ENCODE measurements around the gene SLC16A4.

The SLC16A4 gene

GRCh38 chr1:110348771-110349170, 42.1 kb downstream of the SLC16A4 start:
- Histone ChIP-seq H3K4me1 (ENCODE audit: control insufficient read depth, insufficient read depth, low read length) (peaks cover 18% of the 10 kb centered on the region), H3K36me3 (ENCODE audit: control insufficient read depth, insufficient read depth, low read length) (peaks cover 3% of the 10 kb centered on the region), H3K4me3 (ENCODE audit: low read depth, low read length) (no peak overlapping the region)

GRCh38 chr1:110348050-110348449, 42.8 kb downstream of the SLC16A4 start:
- no peak overlapping the region for H3K4me3 ChIP-seq (ENCODE audit: low read depth, low read length)
- no peaks in the 10 kb centered on the region for H3K9me3 ChIP-seq (ENCODE audit: control insufficient read depth, insufficient read depth, low read length)
- peaks cover 18% of the 10 kb centered on the region for H3K4me1 ChIP-seq (ENCODE audit: control insufficient read depth, insufficient read depth, low read length)
- peaks cover 3% of the 10 kb centered on the region for H3K36me3 ChIP-seq (ENCODE audit: control insufficient read depth, insufficient read depth, low read length)
- no peak overlapping the region for H3K9ac ChIP-seq (ENCODE audit: low read depth, low read length)
- H3K27me3 ChIP-seq (ENCODE audit: control insufficient read depth, insufficient read depth, low read length) = no peaks in the 10 kb centered on the region

More at GRCh38 chr1:110348771-110349170, 42.1 kb downstream of the SLC16A4 start:
- Histone ChIP-seq H3K27me3 (ENCODE audit: control insufficient read depth, insufficient read depth, low read length) (no peaks in the 10 kb centered on the region), H3K9ac (ENCODE audit: low read depth, low read length) (no peak overlapping the region), H3K9me3 (ENCODE audit: control insufficient read depth, insufficient read depth, low read length) (no peaks in the 10 kb centered on the region)

GRCh38 chr1:110347182-110347893, 43.5 kb downstream of the SLC16A4 start:
- H3K9ac ChIP-seq (ENCODE audit: low read depth, low read length) = no peak overlapping the region
- no peaks in the 10 kb centered on the region for H3K9me3 ChIP-seq (ENCODE audit: control insufficient read depth, insufficient read depth, low read length)
- peaks cover 3% of the 10 kb centered on the region for H3K36me3 ChIP-seq (ENCODE audit: control insufficient read depth, insufficient read depth, low read length)
- H3K4me1 ChIP-seq (ENCODE audit: control insufficient read depth, insufficient read depth, low read length) = peaks cover 23% of the 10 kb centered on the region
- H3K27me3 ChIP-seq (ENCODE audit: control insufficient read depth, insufficient read depth, low read length) = no peaks in the 10 kb centered on the region
- H3K4me3 ChIP-seq (ENCODE audit: low read depth, low read length) = peak overlapping the region; percentile 27

GRCh38 chr1:110346690-110347089, 44.1 kb downstream of the SLC16A4 start:
- H3K9me3 ChIP-seq (ENCODE audit: control insufficient read depth, insufficient read depth, low read length) = no peaks in the 10 kb centered on the region
- H3K27me3 ChIP-seq (ENCODE audit: control insufficient read depth, insufficient read depth, low read length) = no peaks in the 10 kb centered on the region
- H3K36me3 ChIP-seq (ENCODE audit: control insufficient read depth, insufficient read depth, low read length) = peaks cover 7% of the 10 kb centered on the region
- H3K9ac ChIP-seq (ENCODE audit: low read depth, low read length) = no peak overlapping the region
- H3K4me1 ChIP-seq (ENCODE audit: control insufficient read depth, insufficient read depth, low read length) = peaks cover 23% of the 10 kb centered on the region
- H3K4me3 ChIP-seq (ENCODE audit: low read depth, low read length) = peak overlapping the region; percentile 30

DNA sequence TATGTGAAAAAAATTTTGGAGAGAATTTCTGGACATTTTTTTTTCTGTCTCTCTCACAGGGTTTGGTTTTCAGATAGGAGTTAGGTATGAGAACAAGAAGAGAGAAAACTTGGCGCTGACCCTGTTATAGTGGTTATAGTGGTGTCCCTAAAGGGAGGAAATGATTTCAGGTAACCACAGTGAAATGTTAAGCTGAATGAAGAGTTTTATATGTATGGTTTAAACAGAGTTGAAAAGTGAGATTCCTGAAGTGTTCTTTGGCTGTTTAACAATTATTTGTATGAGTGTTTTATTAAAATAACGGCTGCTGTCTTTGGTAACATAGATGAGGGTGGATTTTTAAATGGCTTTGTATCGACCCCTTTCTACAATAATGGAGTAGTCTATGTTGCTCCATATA, 45.3 kb downstream of the SLC16A4 start:
- no peak overlapping the region for H3K4me3 ChIP-seq (ENCODE audit: low read depth, low read length)
- H3K4me1 ChIP-seq (ENCODE audit: control insufficient read depth, insufficient read depth, low read length) = peaks cover 34% of the 10 kb centered on the region
- no peaks in the 10 kb centered on the region for H3K27me3 ChIP-seq (ENCODE audit: control insufficient read depth, insufficient read depth, low read length)
- peaks cover 20% of the 10 kb centered on the region for H3K36me3 ChIP-seq (ENCODE audit: control insufficient read depth, insufficient read depth, low read length)
- H3K9me3 ChIP-seq (ENCODE audit: control insufficient read depth, insufficient read depth, low read length) = no peaks in the 10 kb centered on the region
- H3K9ac ChIP-seq (ENCODE audit: low read depth, low read length) = no peak overlapping the region

DNA sequence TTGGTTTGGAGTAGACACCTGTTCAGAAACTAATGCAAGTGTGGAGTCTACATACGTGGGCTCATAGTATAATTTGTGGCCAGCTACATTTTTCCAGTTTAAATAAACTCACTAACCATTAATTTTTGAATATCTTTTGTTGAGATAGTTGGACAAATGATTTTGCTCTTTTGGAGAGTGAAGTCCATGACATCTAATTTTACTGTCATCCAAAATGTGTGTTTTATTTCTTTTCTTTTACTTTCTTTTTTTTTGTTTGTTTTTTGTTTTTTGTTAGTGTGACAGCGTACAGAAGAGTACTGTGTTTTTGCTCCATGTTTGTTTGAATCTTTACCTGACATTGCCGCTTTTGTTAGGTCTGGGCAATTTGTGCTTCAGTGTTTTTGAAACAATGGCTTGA, 46.7 kb downstream of the SLC16A4 start:
- Histone ChIP-seq H3K4me3 (ENCODE audit: low read depth, low read length) (no peak overlapping the region), H3K27me3 (ENCODE audit: control insufficient read depth, insufficient read depth, low read length) (no peaks in the 10 kb centered on the region), H3K9ac (ENCODE audit: low read depth, low read length) (no peak overlapping the region), H3K36me3 (ENCODE audit: control insufficient read depth, insufficient read depth, low read length) (peaks cover 18% of the 10 kb centered on the region), H3K4me1 (ENCODE audit: control insufficient read depth, insufficient read depth, low read length) (peaks cover 34% of the 10 kb centered on the region), H3K9me3 (ENCODE audit: control insufficient read depth, insufficient read depth, low read length) (no peaks in the 10 kb centered on the region)

GRCh38 chr1:110343249-110343648, 47.6 kb downstream of the SLC16A4 start:
- Histone ChIP-seq H3K9ac (ENCODE audit: low read depth, low read length) (no peak overlapping the region), H3K36me3 (ENCODE audit: control insufficient read depth, insufficient read depth, low read length) (peaks cover 18% of the 10 kb centered on the region), H3K4me1 (ENCODE audit: control insufficient read depth, insufficient read depth, low read length) (peaks cover 34% of the 10 kb centered on the region), H3K4me3 (ENCODE audit: low read depth, low read length) (peak overlapping the region; percentile 39), H3K9me3 (ENCODE audit: control insufficient read depth, insufficient read depth, low read length) (no peaks in the 10 kb centered on the region), H3K27me3 (ENCODE audit: control insufficient read depth, insufficient read depth, low read length) (no peaks in the 10 kb centered on the region)

GRCh38 chr1:110341872-110342331, 48.9 kb downstream of the SLC16A4 start:
- H3K27me3 ChIP-seq (ENCODE audit: control insufficient read depth, insufficient read depth, low read length) = no peaks in the 10 kb centered on the region
- peak overlapping the region; percentile 39 for H3K4me3 ChIP-seq (ENCODE audit: low read depth, low read length)
- peaks cover 18% of the 10 kb centered on the region for H3K36me3 ChIP-seq (ENCODE audit: control insufficient read depth, insufficient read depth, low read length)
- no peaks in the 10 kb centered on the region for H3K9me3 ChIP-seq (ENCODE audit: control insufficient read depth, insufficient read depth, low read length)
- no peak overlapping the region for H3K9ac ChIP-seq (ENCODE audit: low read depth, low read length)
- H3K4me1 ChIP-seq (ENCODE audit: control insufficient read depth, insufficient read depth, low read length) = peaks cover 26% of the 10 kb centered on the region

- peaks cover 18% of the 10 kb centered on the region for H3K36me3 ChIP-seq (ENCODE audit: control insufficient read depth, insufficient read depth, low read length)
- peaks cover 21% of the 10 kb centered on the region for H3K4me1 ChIP-seq (ENCODE audit: control insufficient read depth, insufficient read depth, low read length)
- no peaks in the 10 kb centered on the region for H3K9me3 ChIP-seq (ENCODE audit: control insufficient read depth, insufficient read depth, low read length)
- no peaks in the 10 kb centered on the region for H3K27me3 ChIP-seq (ENCODE audit: control insufficient read depth, insufficient read depth, low read length)
- peak overlapping the region; percentile 95 for H3K4me3 ChIP-seq (ENCODE audit: low read depth, low read length)
- no peak overlapping the region for H3K9ac ChIP-seq (ENCODE audit: low read depth, low read length)
Observed at GRCh38 chr1:110341146-110341871, 49.5 kb downstream of the SLC16A4 start.

- Histone ChIP-seq H3K27me3 (ENCODE audit: control insufficient read depth, insufficient read depth, low read length) (no peaks in the 10 kb centered on the region), H3K9me3 (ENCODE audit: control insufficient read depth, insufficient read depth, low read length) (no peaks in the 10 kb centered on the region)
Observed at GRCh38 chr1:110340207-110340468, 50.7 kb downstream of the SLC16A4 start.

DNA sequence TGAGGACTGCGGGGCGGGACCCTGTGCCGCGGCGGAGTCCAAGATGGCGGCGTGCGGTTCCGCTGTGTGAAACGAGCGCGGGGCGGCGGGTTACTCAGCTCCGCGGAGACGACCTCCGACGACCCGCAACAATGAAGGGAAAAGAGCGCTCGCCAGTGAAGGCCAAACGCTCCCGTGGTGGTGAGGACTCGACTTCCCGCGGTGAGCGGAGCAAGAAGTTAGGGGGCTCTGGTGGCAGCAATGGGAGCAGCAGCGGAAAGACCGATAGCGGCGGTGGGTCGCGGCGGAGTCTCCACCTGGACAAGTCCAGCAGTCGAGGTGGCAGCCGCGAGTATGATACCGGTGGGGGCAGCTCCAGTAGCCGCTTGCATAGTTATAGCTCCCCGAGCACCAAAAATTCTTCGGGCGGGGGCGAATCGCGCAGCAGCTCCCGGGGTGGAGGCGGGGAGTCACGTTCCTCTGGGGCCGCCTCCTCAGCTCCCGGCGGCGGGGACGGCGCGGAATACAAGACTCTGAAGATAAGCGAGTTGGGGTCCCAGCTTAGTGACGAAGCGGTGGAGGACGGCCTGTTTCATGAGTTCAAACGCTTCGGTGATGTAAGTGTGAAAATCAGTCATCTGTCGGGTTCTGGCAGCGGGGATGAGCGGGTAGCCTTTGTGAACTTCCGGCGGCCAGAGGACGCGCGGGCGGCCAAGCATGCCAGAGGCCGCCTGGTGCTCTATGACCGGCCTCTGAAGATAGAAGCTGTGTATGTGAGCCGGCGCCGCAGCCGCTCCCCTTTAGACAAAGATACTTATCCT, 51.2 kb downstream of the SLC16A4 start:
- peaks cover 18% of the 10 kb centered on the region for H3K36me3 ChIP-seq (ENCODE audit: control insufficient read depth, insufficient read depth, low read length)
- H3K27me3 ChIP-seq (ENCODE audit: control insufficient read depth, insufficient read depth, low read length) = no peaks in the 10 kb centered on the region
- no peaks in the 10 kb centered on the region for H3K9me3 ChIP-seq (ENCODE audit: control insufficient read depth, insufficient read depth, low read length)
- peak overlapping the region; percentile 94 for H3K9ac ChIP-seq (ENCODE audit: low read depth, low read length)
- H3K4me1 ChIP-seq (ENCODE audit: control insufficient read depth, insufficient read depth, low read length) = peaks cover 16% of the 10 kb centered on the region
- H3K4me3 ChIP-seq (ENCODE audit: low read depth, low read length) = peak overlapping the region; percentile 95

More at GRCh38 chr1:110340207-110340468, 50.7 kb downstream of the SLC16A4 start:
- Histone ChIP-seq H3K36me3 (ENCODE audit: control insufficient read depth, insufficient read depth, low read length) (peaks cover 18% of the 10 kb centered on the region), H3K9ac (ENCODE audit: low read depth, low read length) (peak overlapping the region; percentile 94), H3K4me1 (ENCODE audit: control insufficient read depth, insufficient read depth, low read length) (peaks cover 20% of the 10 kb centered on the region), H3K4me3 (ENCODE audit: low read depth, low read length) (peak overlapping the region; percentile 95)
